ENCODE data around the gene LINGO3.
A peak's percentile ranks its signal among the peaks of the same experiment; 100 is the strongest.

Gene LINGO3

DNA sequence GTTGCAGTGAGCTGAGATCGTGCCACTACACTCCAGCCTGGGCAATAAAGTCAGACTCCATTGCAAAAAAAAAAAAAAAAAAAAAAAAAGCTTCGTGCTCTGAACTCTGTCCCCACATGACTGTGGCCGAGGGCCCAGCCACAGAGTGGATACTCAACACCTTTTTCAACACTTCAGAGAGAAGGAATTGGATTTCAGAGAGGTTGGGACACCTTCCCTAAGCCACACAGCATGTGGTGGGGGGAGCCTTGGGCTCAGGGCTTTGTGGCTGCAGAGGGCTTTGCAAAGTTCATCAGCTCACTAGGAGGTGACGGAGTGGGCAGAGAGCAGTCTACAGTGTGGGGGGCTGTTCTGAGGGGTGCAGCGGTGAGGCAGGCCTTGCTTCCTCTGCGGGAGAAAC is 11.0 kb upstream of the LINGO3 start:
- TF ChIP-seq, protein P1, sequence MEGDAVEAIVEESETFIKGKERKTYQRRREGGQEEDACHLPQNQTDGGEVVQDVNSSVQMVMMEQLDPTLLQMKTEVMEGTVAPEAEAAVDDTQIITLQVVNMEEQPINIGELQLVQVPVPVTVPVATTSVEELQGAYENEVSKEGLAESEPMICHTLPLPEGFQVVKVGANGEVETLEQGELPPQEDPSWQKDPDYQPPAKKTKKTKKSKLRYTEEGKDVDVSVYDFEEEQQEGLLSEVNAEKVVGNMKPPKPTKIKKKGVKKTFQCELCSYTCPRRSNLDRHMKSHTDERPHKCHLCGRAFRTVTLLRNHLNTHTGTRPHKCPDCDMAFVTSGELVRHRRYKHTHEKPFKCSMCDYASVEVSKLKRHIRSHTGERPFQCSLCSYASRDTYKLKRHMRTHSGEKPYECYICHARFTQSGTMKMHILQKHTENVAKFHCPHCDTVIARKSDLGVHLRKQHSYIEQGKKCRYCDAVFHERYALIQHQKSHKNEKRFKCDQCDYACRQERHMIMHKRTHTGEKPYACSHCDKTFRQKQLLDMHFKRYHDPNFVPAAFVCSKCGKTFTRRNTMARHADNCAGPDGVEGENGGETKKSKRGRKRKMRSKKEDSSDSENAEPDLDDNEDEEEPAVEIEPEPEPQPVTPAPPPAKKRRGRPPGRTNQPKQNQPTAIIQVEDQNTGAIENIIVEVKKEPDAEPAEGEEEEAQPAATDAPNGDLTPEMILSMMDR (conservative IDR thresholded peaks at IDR 0.05) = no peak
- no peak overlapping the region for H3K27ac ChIP-seq

DNA sequence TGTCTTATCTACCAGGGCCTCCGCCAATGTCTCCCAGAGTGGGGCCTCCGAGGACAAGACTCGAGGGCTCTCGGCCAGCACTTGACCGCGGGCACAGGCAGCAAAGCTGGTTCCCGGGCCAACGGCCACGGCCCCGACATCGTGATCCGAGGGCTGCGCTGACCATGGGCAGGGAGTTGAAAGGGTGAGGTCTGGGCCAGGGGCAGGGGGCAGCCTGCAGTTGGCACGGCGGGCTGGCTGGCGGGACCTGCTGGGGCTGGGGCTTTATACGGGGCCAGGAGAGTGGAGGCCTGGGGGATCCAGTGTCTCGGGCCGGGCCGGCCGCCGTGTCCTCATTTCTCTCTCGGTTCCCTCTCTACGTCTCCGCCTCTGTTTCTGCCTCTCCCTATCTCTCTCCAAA is 9.8 kb upstream of the LINGO3 start:
- TF ChIP-seq, protein P1 (conservative IDR thresholded peaks at IDR 0.05) = no peak
- H3K27ac ChIP-seq = no peak overlapping the region

DNA sequence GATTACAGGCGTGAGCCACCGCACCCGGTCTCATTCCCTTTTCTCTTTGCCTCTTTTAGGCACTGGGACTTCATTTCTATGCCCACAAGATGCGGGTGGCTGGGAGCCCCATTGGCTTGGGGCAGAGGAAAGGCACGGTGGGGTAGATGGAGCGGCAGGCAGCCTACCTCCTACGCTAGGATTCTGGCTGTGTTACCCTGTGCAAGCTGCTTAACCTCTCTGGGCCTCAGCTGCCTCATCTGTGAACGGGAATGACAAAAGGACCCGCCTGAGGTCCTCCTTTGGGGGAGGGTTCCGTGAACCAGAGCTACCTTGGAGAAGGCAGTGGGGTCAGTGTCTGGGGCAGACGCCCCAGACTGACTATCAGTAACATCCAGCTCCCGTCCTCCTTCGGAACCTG is 9.3 kb upstream of the LINGO3 start:
- H3K27ac ChIP-seq = no peak overlapping the region
- TF ChIP-seq, protein P1 (conservative IDR thresholded peaks at IDR 0.05) = no peak

DNA sequence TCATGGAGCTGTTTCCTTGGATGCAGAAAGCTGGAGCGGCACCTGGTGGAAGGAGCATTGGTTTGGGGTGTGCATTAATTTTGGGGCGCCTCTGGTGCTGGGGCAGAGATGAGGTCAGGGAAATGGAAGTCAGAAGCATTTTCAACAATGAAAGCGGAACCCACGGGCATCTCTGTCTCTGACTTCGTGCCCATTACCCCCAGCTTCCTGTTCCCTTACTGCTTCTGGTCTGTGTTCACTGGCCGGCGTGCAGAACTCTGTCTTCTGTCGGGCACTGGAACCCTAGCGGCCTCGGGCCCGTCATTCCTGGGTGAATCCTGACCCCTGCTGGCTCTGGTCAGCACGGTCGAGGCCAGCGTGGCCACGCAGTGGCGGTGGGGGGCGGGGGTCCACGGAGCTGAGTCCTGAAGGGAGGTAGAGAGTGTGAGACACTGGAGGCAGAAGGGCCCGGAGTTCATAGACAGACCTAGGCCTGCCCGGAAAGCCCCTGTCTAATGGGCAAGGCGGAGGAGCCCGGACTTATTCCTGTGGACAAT is 7.9 kb upstream of the LINGO3 start:
- H3K27ac ChIP-seq = no peak overlapping the region
- TF ChIP-seq, protein P1 (conservative IDR thresholded peaks at IDR 0.05) = peak; percentile 69

DNA sequence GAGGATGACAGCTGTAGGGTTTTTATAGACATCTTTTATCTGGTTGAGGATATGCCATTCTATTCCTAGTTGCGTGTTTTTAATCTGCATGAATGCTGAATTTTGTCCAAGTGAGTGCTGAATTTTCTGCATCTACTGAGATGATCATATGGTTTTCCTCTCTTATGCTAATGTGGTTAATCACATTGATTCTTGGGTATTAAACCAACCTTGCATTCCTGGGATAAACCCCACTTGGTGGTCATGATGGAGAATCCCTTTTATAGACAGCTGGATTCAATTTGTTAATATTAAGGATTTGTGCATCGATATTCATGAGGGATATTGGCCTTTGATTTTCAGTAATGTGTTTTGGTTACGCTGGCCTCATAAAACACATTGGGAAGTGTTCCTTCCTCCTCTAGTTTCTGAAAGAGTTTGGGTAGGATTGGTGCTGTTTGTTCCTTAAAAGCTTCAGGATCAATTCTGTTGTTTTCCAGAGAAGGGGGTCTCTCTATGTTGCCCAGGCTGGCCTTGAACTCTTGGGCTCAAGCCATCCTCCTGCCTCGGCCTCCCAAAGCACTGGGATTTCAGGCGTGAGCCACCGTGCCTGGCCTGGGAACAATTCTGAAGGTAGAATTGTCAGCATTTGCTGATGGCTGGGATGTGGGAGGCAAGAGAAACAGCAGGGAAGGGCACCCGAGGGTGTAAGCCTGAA is 7.3 kb upstream of the LINGO3 start:
- TF ChIP-seq, protein P1 (conservative IDR thresholded peaks at IDR 0.05) = no peak
- no peak overlapping the region for H3K27ac ChIP-seq

DNA sequence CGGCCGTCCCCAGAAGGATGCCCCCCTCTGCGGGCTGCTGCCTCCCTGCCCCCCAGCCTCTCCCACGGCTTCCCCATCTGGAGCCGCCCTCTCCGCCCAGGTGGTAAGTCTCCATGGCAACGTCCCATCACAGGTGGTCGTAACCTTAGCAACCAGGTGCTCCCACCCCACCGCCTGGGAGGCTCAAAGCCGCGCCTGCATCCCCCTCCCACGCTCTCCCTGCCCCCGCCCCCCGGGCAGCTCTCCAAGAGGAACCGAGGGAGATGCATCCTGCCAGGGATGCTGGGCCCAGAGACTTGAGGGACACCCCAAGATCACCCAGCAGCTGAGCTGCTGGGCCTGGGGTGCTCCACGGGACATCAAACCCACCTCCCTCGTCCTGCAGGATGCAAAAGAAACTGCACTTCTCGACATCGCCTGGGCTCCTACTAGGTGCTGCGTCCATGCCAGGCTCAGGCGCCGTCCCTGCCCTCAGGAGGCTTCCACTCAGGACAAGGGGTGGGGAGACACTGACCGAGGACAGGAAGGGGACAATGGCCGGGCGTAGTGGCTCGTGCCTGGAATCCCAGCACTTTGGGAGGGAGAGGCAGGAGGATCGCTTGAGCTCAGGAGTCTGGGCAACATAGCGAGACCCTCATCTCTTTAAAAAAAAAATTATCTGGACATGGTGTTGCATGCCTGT is 5.0 kb upstream of the LINGO3 start:
- no peak overlapping the region for H3K27ac ChIP-seq
- TF ChIP-seq, protein P1 (conservative IDR thresholded peaks at IDR 0.05) = no peak

DNA sequence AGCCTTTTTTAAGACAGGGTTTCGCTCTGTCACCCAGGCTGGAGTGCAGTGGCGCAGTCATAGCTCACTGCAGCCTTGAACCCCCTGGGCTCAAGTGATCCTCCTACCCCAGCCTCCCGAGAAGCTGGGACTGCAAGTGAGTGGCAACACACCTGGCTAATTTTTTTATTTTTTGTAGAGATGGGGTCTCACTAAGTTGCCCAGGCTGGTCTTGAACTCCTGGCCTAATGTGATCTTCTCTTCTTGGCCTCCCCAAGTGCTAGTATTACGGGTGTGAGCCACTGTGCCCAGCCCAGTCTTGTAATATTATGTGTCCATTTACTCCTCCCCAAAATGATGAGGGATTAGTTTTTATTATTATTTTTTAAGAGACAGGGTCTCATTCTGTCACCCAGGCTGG is 3.1 kb upstream of the LINGO3 start:
- no peak overlapping the region for H3K27ac ChIP-seq
- TF ChIP-seq, protein P1 (conservative IDR thresholded peaks at IDR 0.05) = no peak
